ENCODE results near the gene ZNF319. TPM values are rescaled to one million over a fixed set of nuclear protein-coding genes. Genes with fewer than 3 reads are reported as not detected.

The ZNF319 gene
- total and polyA plus RNA-seq, 2 of the 8 experiments (the other 6 are each of a cell fraction or from before 2014, with no cell fraction given): 3.3 to 5.5 TPM

DNA sequence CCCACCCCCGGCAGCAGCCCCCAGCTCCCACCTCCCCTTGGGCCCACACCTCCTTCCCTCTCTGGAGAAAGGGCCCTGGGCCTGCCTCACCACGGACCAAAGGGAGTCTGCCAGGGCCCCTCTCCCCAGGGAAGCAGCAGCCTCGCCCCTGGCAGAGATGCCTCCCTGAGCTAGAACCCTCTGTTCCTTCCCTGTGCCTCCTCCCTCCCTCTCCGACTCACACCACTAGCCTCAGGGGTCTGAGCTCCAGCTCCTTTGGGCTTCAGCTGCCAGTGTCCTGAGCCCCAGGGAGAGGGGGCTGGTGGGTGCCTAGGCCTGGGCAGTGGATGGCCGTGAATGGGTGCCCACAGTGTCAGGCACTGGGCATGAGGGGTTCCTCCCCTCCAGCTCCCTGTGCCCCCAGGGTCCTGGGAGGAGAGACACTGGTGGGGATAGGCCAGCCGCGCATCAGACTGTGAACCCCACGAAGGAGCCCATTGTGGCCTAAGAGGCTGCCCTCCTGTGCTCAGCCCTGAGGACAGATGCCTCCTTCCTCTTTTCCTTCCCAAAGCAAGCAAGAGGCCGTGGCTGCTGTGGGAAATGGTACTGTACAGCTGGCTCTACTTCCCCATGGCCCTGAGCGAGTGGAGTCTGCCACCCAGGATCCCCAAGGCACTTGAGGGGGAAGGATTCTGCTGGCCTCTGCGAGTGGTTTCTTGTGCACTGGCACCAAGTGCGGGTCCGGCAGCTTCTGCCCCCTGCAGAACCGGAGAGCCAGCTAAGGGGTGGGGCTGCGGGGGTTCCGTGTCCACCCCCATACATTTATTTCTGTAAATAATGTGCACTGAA, 45.8 kb upstream of the ZNF319 start:
- ChIA-PET CTCF (ENCODE audit: partially characterized antibody) (interaction anchor here (0.6 to 5.5 kb wide), 6 partner anchors 8 to 81 kb away, joined by 4 to 57 read pairs (median 12); no protein-coding TSS in a partner anchor), POLR2A (ENCODE audit: partially characterized antibody) (interaction anchor here (1.1 to 1.5 kb wide), 4 partner anchors 10 to 83 kb away, joined by 3 to 4 read pairs (median 3); partner anchors contain the start of gene CFAP20)
- no peak overlapping the region for H3K14ac ChIP-seq (ENCODE audit: insufficient read length)
- H2BK5ac ChIP-seq (ENCODE audit: low read depth, low read length): no peak overlapping the region
- no peak overlapping the region for H2BK15ac ChIP-seq (ENCODE audit: low read length)
- no peak overlapping the region for H2BK20ac ChIP-seq (ENCODE audit: low read length)
- H3K9me3 ChIP-seq (ENCODE audit: insufficient read depth in 2 of 2, low read depth in 1 of 2, low read length in 1 of 2): no peaks in the 10 kb centered on the region
- no peak overlapping the region for H4K91ac ChIP-seq (replicated peaks; ENCODE audit: insufficient read length, low read length)
- no peaks in the 10 kb centered on the region for H3K27me3 ChIP-seq (replicated peaks in 1 of 4; ENCODE audit: control insufficient read depth in 3 of 4, extremely low read depth in 1 of 4, insufficient read depth in 3 of 4, low read length in 3 of 4)
- H3K79me1 ChIP-seq (ENCODE audit: low read depth, low read length): no peaks in the 10 kb centered on the region
- no peaks in the 10 kb centered on the region for H3K79me2 ChIP-seq (ENCODE audit: control insufficient read depth in 1 of 2, insufficient read depth in 2 of 2, low read length in 2 of 2)
- H3K56ac ChIP-seq (replicated peaks; ENCODE audit: insufficient read length, low read depth, low read length): no peak overlapping the region
- H3K9ac ChIP-seq (replicated peaks in 1 of 4; ENCODE audit: extremely low read depth in 1 of 4, low read depth in 3 of 4, low read length in 3 of 4): no peak overlapping the region
- 90% methylated on average over 12 of the region's 16 CpGs; no CpG with 5 or more reads in 1 of the 2 experiments for WGBS, 2 experiments (ENCODE audit: extremely low coverage in 1 of 2, insufficient coverage in 1 of 2, insufficient read length in 1 of 2, insufficient replicate concordance in 2 of 2, low coverage in 1 of 2, low lambda C conversion rate in 2 of 2, missing lambda C conversion rate in 1 of 2)
- H3K4me2 ChIP-seq (ENCODE audit: insufficient read depth in 1 of 2, low read depth in 2 of 2, low read length in 2 of 2): no peak overlapping the region
- H3K4me1 ChIP-seq (replicated peaks in 1 of 4; ENCODE audit: control insufficient read depth in 3 of 4, insufficient read depth in 4 of 4, low read length in 3 of 4): peaks cover 0 to 15% (median 8%) of the 10 kb centered on the region in 4 experiments; a peak in 4 of 7 replicates
- H3K4ac ChIP-seq (replicated peaks; ENCODE audit: insufficient read length, low read depth, low read length): no peak overlapping the region
- H3K23ac ChIP-seq (ENCODE audit: insufficient read length): no peak overlapping the region
- H3K4me3 ChIP-seq (ENCODE audit: extremely low read depth in 1 of 4, insufficient read depth in 2 of 4, low read depth in 3 of 4, low read length in 4 of 4): no peak overlapping the region
- no peak for DNase-seq (ENCODE audit: low read depth in 1 of 2, low spot score in 2 of 2)
- H2AFZ ChIP-seq (ENCODE audit: low read length): no peak overlapping the region
- peaks cover 0 to 1% of the 10 kb centered on the region in 2 experiments for H4K20me1 ChIP-seq (replicated peaks in 1 of 2; ENCODE audit: control insufficient read depth in 1 of 2, insufficient read depth in 2 of 2, low read length in 2 of 2)
- no peak overlapping the region for H3K18ac ChIP-seq (ENCODE audit: extremely low read depth, low read length)
- no peak overlapping the region for H4K5ac ChIP-seq (ENCODE audit: insufficient read length, low read depth, low read length)
- no peak for FAIRE-seq
- H3K27ac ChIP-seq (ENCODE audit: low read depth, low read length): no peak overlapping the region
- H3K36me3 ChIP-seq (ENCODE audit: control insufficient read depth in 2 of 4, insufficient read depth in 4 of 4, low read length in 3 of 4): peaks cover 0 to 19% (median 8%) of the 10 kb centered on the region in 4 experiments; a peak in 5 of 8 replicates
- H2BK12ac ChIP-seq (ENCODE audit: low read depth, low read length): no peak overlapping the region
- peak overlapping the region; percentile 12; the same call in 1 of the 2 replicates for H4K8ac ChIP-seq (ENCODE audit: extremely low read depth, insufficient read depth, low read length)
- H2AK5ac ChIP-seq (ENCODE audit: low read depth, low read length): no peak overlapping the region
- no peaks in the 10 kb centered on the region for H3K23me2 ChIP-seq (ENCODE audit: low read depth, low read length)
- H2BK120ac ChIP-seq (replicated peaks; ENCODE audit: low read depth, low read length): no peak overlapping the region
- TF ChIP-seq EP300 (IDR thresholded peaks at IDR 0.05; ENCODE audit: borderline replicate concordance in 1 of 2, low read depth in 2 of 2, low read length in 2 of 2) (no peak), GTF2F1 (IDR thresholded peaks at IDR 0.05; ENCODE audit: borderline replicate concordance, low read depth, low read length) (no peak), SIN3A (conservative IDR thresholded peaks at IDR 0.05 in 1 of 2, IDR thresholded peaks at IDR 0.05 in 1 of 2; ENCODE audit: low read depth in 1 of 2, low read length in 2 of 2) (no peak), CTBP2 (IDR thresholded peaks at IDR 0.05; ENCODE audit: borderline replicate concordance, insufficient read depth, insufficient read length, low read length) (no peak), ZNF274 (IDR thresholded peaks at IDR 0.05; ENCODE audit: borderline replicate concordance, extremely low read depth, low read length) (no peak), TCF12 (IDR thresholded peaks at IDR 0.05; ENCODE audit: low read depth, low read length) (no peak), SRF (IDR thresholded peaks at IDR 0.05; ENCODE audit: low read depth, low read length) (no peak), CBX5 (IDR thresholded peaks at IDR 0.05; ENCODE audit: low read depth, low read length) (no peak), FOSL1 (IDR thresholded peaks at IDR 0.05; ENCODE audit: insufficient read depth, low read depth, low read length) (no peak)
- TF ChIP-seq, protein P1, sequence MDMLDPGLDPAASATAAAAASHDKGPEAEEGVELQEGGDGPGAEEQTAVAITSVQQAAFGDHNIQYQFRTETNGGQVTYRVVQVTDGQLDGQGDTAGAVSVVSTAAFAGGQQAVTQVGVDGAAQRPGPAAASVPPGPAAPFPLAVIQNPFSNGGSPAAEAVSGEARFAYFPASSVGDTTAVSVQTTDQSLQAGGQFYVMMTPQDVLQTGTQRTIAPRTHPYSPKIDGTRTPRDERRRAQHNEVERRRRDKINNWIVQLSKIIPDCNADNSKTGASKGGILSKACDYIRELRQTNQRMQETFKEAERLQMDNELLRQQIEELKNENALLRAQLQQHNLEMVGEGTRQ (IDR thresholded peaks at IDR 0.05; ENCODE audit: low read length): no peak
